Nephron progenitor cell (in vitro differentiated cells): ENCODE data around the gene PABPN1L.

ENCODE experiments used
- DNase-seq: peaks from one replicate; pipeline ENCODE4 v3.0.0; 2021
- H3K27ac Mint-ChIP-seq: 2 replicates; pipeline ENCODE4 v1.8.0; 2021; ENCODE audit warnings: mild to moderate bottlenecking, moderate library complexity, mixed read lengths
- H3K27me3 Mint-ChIP-seq: 2 replicates; pipeline ENCODE4 v1.8.0; 2021; ENCODE audit warnings: mild to moderate bottlenecking, low read depth, mixed read lengths; ENCODE audit not compliant: poor library complexity
- H3K36me3 Mint-ChIP-seq: 2 replicates; pipeline ENCODE4 v1.8.0; 2021; ENCODE audit warnings: low read depth, mixed read lengths
- H3K4me1 Mint-ChIP-seq: 2 replicates; pipeline ENCODE4 v1.8.0; 2021; ENCODE audit warnings: mixed read lengths
- H3K4me3 Mint-ChIP-seq: 2 replicates; pipeline ENCODE4 v1.8.0; 2021; ENCODE audit warnings: mild to moderate bottlenecking, moderate library complexity, mixed read lengths
- H3K9me3 Mint-ChIP-seq: 2 replicates; pipeline ENCODE4 v1.8.0; 2021; ENCODE audit warnings: mild to moderate bottlenecking, moderate library complexity, mixed read lengths
- TF ChIP-seq, protein P1 (sequence below): fragments of 200-600 bp; sonication (generic); IDR thresholded peaks from 2 replicates; pipeline ENCODE4 v1.5.0; 2021; ENCODE audit warnings: antibody characterized with exemption

The PABPN1L gene

DNA sequence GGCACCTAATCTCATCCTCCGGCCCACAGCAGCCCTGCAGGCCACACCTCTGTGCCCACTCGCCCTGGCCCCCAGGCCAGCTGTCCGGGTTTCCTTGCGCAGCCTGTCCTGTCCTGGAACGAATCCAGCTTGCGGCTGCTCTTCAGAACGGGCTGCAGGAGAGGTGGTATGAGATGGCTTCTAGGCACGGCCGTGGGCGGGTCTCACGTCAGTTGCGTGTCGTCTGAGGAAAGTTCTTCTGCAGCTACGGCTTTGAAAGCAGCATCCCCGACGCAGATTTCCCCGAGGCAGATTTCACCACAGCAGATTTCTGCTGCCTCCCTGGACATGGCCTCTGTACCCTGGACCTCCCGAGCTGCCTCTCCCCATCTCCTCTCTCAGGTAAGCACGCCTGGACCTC lies 27.9 kb downstream of the PABPN1L start:
- TF ChIP-seq, protein P1, sequence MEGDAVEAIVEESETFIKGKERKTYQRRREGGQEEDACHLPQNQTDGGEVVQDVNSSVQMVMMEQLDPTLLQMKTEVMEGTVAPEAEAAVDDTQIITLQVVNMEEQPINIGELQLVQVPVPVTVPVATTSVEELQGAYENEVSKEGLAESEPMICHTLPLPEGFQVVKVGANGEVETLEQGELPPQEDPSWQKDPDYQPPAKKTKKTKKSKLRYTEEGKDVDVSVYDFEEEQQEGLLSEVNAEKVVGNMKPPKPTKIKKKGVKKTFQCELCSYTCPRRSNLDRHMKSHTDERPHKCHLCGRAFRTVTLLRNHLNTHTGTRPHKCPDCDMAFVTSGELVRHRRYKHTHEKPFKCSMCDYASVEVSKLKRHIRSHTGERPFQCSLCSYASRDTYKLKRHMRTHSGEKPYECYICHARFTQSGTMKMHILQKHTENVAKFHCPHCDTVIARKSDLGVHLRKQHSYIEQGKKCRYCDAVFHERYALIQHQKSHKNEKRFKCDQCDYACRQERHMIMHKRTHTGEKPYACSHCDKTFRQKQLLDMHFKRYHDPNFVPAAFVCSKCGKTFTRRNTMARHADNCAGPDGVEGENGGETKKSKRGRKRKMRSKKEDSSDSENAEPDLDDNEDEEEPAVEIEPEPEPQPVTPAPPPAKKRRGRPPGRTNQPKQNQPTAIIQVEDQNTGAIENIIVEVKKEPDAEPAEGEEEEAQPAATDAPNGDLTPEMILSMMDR: no peak
- H3K4me3 Mint-ChIP-seq: no peak overlapping the region
- peaks cover 3% of the 10 kb centered on the region for H3K4me1 Mint-ChIP-seq
- H3K36me3 Mint-ChIP-seq: no peaks in the 10 kb centered on the region
- H3K9me3 Mint-ChIP-seq: no peaks in the 10 kb centered on the region
- DNase-seq: no peak
- no peak overlapping the region for H3K27ac Mint-ChIP-seq
- peaks cover 7% of the 10 kb centered on the region for H3K27me3 Mint-ChIP-seq

GRCh38 chr16:88837806-88838205 lies 28.7 kb downstream of the PABPN1L start:
- DNase-seq: no peak
- no peaks in the 10 kb centered on the region for H3K9me3 Mint-ChIP-seq
- H3K4me1 Mint-ChIP-seq: peaks cover 6% of the 10 kb centered on the region
- no peak overlapping the region for H3K27ac Mint-ChIP-seq
- TF ChIP-seq, protein P1: no peak
- peaks cover 9% of the 10 kb centered on the region for H3K27me3 Mint-ChIP-seq
- H3K36me3 Mint-ChIP-seq: no peaks in the 10 kb centered on the region
- H3K4me3 Mint-ChIP-seq: no peak overlapping the region

- Mint-ChIP-seq H3K27me3 (peaks cover 9% of the 10 kb centered on the region), H3K27ac (no peak overlapping the region), H3K4me3 (no peak overlapping the region), H3K36me3 (no peaks in the 10 kb centered on the region), H3K4me1 (peaks cover 6% of the 10 kb centered on the region), H3K9me3 (no peaks in the 10 kb centered on the region)
- no peak for DNase-seq
- TF ChIP-seq, protein P1: no peak
Observed at GRCh38 chr16:88836791-88837190, 29.7 kb downstream of the PABPN1L start.

DNA sequence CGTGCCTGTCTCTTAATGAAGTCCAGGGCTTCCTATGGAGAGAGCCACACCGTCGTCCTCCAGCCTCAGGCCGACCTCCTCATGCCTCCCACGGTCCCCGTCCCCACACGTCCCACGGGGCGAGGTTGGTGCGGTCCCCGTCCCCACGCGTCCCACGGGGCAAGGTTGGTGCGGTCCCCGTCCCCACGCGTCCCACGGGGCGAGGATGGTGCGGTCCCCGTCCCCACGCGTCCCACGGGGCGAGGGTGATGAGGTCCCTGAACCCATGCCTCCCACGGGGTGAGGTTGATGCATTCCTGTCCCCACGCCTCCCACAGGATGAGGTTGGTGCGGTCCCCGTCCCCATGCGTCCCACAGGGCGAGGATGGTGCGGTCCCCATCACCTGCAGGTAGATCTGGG lies 30.6 kb downstream of the PABPN1L start:
- Mint-ChIP-seq H3K9me3 (no peaks in the 10 kb centered on the region), H3K36me3 (no peaks in the 10 kb centered on the region), H3K4me1 (peaks cover 6% of the 10 kb centered on the region), H3K4me3 (no peak overlapping the region), H3K27ac (no peak overlapping the region), H3K27me3 (peaks cover 9% of the 10 kb centered on the region)
- no peak for DNase-seq
- TF ChIP-seq, protein P1: no peak

- no peak for DNase-seq
- TF ChIP-seq, protein P1: no peak
- Mint-ChIP-seq H3K4me1 (peaks cover 8% of the 10 kb centered on the region), H3K27me3 (peaks cover 9% of the 10 kb centered on the region), H3K9me3 (no peaks in the 10 kb centered on the region), H3K36me3 (no peaks in the 10 kb centered on the region), H3K4me3 (no peak overlapping the region), H3K27ac (peak overlapping the region; percentile 59)
Observed at GRCh38 chr16:88835383-88835782, 31.1 kb downstream of the PABPN1L start.

GRCh38 chr16:88834670-88835069 lies 31.8 kb downstream of the PABPN1L start:
- no peaks in the 10 kb centered on the region for H3K9me3 Mint-ChIP-seq
- H3K27ac Mint-ChIP-seq: no peak overlapping the region
- no peak for DNase-seq
- peaks cover 9% of the 10 kb centered on the region for H3K27me3 Mint-ChIP-seq
- TF ChIP-seq, protein P1: no peak
- no peaks in the 10 kb centered on the region for H3K36me3 Mint-ChIP-seq
- H3K4me3 Mint-ChIP-seq: no peak overlapping the region
- peaks cover 13% of the 10 kb centered on the region for H3K4me1 Mint-ChIP-seq
